PC-9 (cell line): ENCODE measurements around the gene CBR1.

Experiments
- CTCF ChIP-seq: fragments of 200-600 bp; sonication (generic); conservative IDR thresholded peaks from 2 replicates; pipeline ENCODE4 v1.6.1; 2017; ENCODE audit warnings: mixed run types, antibody characterized with exemption, mild to moderate bottlenecking, moderate library complexity
- EZH2 ChIP-seq: fragments of 200-600 bp; sonication (generic); IDR thresholded peaks from 2 replicates; pipeline ENCODE4 v1.8.0; 2017; ENCODE audit warnings: antibody characterized with exemption, low read depth

DNA sequence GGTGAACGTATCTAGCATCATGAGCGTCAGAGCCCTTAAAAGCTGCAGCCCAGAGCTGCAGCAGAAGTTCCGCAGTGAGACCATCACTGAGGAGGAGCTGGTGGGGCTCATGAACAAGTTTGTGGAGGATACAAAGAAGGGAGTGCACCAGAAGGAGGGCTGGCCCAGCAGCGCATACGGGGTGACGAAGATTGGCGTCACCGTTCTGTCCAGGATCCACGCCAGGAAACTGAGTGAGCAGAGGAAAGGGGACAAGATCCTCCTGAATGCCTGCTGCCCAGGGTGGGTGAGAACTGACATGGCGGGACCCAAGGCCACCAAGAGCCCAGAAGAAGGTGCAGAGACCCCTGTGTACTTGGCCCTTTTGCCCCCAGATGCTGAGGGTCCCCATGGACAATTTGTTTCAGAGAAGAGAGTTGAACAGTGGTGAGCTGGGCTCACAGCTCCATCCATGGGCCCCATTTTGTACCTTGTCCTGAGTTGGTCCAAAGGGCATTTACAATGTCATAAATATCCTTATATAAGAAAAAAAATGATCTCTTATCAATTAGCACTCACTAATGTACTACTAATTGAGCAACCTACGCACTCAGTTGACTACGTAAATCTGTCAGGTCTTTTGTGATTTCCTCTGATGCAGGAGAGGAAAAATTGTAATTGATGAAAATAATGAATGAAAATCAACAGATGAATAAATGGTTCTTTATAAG lies 2.8 kb downstream of the CBR1 start:
- TF ChIP-seq CTCF (no peak), EZH2 (no peak)
